ENCODE measurements around the gene PSTPIP2. TPM values are rescaled to one million over a fixed set of nuclear protein-coding genes. Genes with fewer than 3 reads are reported as not detected.

PSTPIP2 gene
- total RNA-seq, 2 donors from 2014 or later: 7.0 to 21.1 TPM

GRCh38 chr18:46099463-46099862, 27.4 kb upstream of the PSTPIP2 start:
- H3K4me3 ChIP-seq: no peak overlapping the region
- H3K4me1 ChIP-seq (replicated peaks): no peaks in the 10 kb centered on the region
- TF ChIP-seq CTCF (IDR thresholded peaks at IDR 0.05) (no peak), POLR2AphosphoS5 (IDR thresholded peaks at IDR 0.05) (no peak), POLR2A (IDR thresholded peaks at IDR 0.05) (no peak)
- no peaks in the 10 kb centered on the region for H3K9me3 ChIP-seq
- intact Hi-C loops (cut with DNase I): no loop called here
- H3K27ac ChIP-seq: no peak overlapping the region
- H3K36me3 ChIP-seq: no peaks in the 10 kb centered on the region
- 99% methylated on average over 8 of the region's 8 CpGs for WGBS
- H3K27me3 ChIP-seq (replicated peaks; ENCODE audit: insufficient read depth): no peaks in the 10 kb centered on the region
- no peak for DNase-seq (ENCODE audit: low spot score)

GRCh38 chr18:46098616-46098933, 26.5 kb upstream of the PSTPIP2 start:
- H3K4me3 ChIP-seq: peak overlapping the region; percentile 57 to 81

GRCh38 chr18:46097801-46098615, 25.9 kb upstream of the PSTPIP2 start, which contains the start of gene ATP5F1A:
Gene ATP5F1A (minus strand): TSS chr18:46098296. CDS start chr18:46098231, 65 bp downstream.
- Histone ChIP-seq H3K36me3 (no peaks in the 10 kb centered on the region), H3K27ac (peak within 1 kb of the TSS; percentile 73 to 77), H3K27me3 (replicated peaks; ENCODE audit: insufficient read depth) (no peaks in the 10 kb centered on the region), H3K9me3 (no peaks in the 10 kb centered on the region), H3K4me3 (peak within 1 kb of the TSS; percentile 57 to 81), H3K4me1 (replicated peaks) (no peaks in the 10 kb centered on the region)
- intact Hi-C loops (cut with DNase I): no loop called here
- DNase-seq (ENCODE audit: low spot score): peak; percentile 89
- WGBS: under 1% methylated on average over 53 of the region's 53 CpGs
- peak; percentile 65 for TF ChIP-seq POLR2AphosphoS5 (IDR thresholded peaks at IDR 0.05)
- peak; percentile 72 for TF ChIP-seq POLR2A (IDR thresholded peaks at IDR 0.05)
- TF ChIP-seq CTCF (IDR thresholded peaks at IDR 0.05): no peak

More at GRCh38 chr18:46098616-46098933, 26.5 kb upstream of the PSTPIP2 start:
- Histone ChIP-seq H3K4me1 (replicated peaks) (no peaks in the 10 kb centered on the region), H3K36me3 (no peaks in the 10 kb centered on the region), H3K9me3 (no peaks in the 10 kb centered on the region), H3K27me3 (replicated peaks; ENCODE audit: insufficient read depth) (no peaks in the 10 kb centered on the region), H3K27ac (peak overlapping the region; percentile 73 to 77)
- no peak for DNase-seq (ENCODE audit: low spot score)
- TF ChIP-seq POLR2A (IDR thresholded peaks at IDR 0.05): no peak
- no peak for TF ChIP-seq POLR2AphosphoS5 (IDR thresholded peaks at IDR 0.05)
- no peak for TF ChIP-seq CTCF (IDR thresholded peaks at IDR 0.05)
- WGBS: 16% methylated on average over 16 of the region's 16 CpGs
- intact Hi-C loops (cut with DNase I): no loop called here

GRCh38 chr18:46097431-46097800, 25.4 kb upstream of the PSTPIP2 start:
- Histone ChIP-seq H3K27ac (peak overlapping the region; percentile 73 to 77), H3K4me3 (peak overlapping the region; percentile 57 to 81), H3K9me3 (no peaks in the 10 kb centered on the region), H3K36me3 (no peaks in the 10 kb centered on the region), H3K27me3 (replicated peaks; ENCODE audit: insufficient read depth) (no peaks in the 10 kb centered on the region), H3K4me1 (replicated peaks) (no peaks in the 10 kb centered on the region)
- under 1% methylated on average over 8 of the region's 8 CpGs for WGBS
- DNase-seq (ENCODE audit: low spot score): no peak
- no peak for TF ChIP-seq CTCF (IDR thresholded peaks at IDR 0.05)
- no peak for TF ChIP-seq POLR2AphosphoS5 (IDR thresholded peaks at IDR 0.05)
- TF ChIP-seq POLR2A (IDR thresholded peaks at IDR 0.05): no peak
- intact Hi-C loops (cut with DNase I): no loop called here

Measured in prostate gland (tissue), 2 donors.